Coronary artery (tissue), 2 donors: ENCODE results near the gene FAF2.

Source experiments
- DNase-seq: peaks from one replicate; pipeline ENCODE4 v3.0.0-alpha.2; 2017; ENCODE audit warnings: low spot score
- H3K27ac ChIP-seq, 2 donors: fragments of 200-600 bp; sonication (generic); one replicate each; pipeline ENCODE4 v1.5.1; 2016 to 2019
- H3K4me3 ChIP-seq: fragments of 200-600 bp; sonication (generic); 2 replicates; pipeline ENCODE4 v1.5.1; 2016; ENCODE audit warnings: mild to moderate bottlenecking, moderate library complexity
- TF ChIP-seq, protein P1 (sequence below): fragments of 200-600 bp; sonication (generic); IDR thresholded peaks from one replicate; pipeline ENCODE4 v1.5.1; 2019; ENCODE audit warnings: antibody characterized with exemption

Gene FAF2

DNA sequence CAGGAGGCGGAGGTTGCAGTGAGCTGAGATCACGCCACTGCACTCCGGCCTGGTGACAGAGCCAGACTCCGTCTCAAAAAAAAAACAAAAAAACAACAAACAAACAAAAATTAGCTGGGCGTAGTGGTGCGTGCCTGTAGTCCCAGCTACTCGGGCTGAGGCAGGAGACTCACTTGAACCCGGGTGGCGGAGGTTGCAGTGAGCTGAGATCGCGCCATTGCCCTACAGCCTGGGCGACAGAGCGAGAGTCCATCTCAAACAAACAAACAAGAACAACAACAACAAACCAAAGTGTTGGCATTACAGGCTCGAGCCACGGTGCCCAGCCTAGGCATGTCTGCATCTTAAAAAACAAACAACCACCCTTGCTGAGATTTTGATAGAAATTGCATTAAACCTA lies 76.8 kb downstream of the FAF2 start:
- DNase-seq, result no peak
- no peak overlapping the region for H3K27ac ChIP-seq
- no peak overlapping the region for H3K4me3 ChIP-seq
- TF ChIP-seq, protein P1, sequence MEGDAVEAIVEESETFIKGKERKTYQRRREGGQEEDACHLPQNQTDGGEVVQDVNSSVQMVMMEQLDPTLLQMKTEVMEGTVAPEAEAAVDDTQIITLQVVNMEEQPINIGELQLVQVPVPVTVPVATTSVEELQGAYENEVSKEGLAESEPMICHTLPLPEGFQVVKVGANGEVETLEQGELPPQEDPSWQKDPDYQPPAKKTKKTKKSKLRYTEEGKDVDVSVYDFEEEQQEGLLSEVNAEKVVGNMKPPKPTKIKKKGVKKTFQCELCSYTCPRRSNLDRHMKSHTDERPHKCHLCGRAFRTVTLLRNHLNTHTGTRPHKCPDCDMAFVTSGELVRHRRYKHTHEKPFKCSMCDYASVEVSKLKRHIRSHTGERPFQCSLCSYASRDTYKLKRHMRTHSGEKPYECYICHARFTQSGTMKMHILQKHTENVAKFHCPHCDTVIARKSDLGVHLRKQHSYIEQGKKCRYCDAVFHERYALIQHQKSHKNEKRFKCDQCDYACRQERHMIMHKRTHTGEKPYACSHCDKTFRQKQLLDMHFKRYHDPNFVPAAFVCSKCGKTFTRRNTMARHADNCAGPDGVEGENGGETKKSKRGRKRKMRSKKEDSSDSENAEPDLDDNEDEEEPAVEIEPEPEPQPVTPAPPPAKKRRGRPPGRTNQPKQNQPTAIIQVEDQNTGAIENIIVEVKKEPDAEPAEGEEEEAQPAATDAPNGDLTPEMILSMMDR, result no peak

DNA sequence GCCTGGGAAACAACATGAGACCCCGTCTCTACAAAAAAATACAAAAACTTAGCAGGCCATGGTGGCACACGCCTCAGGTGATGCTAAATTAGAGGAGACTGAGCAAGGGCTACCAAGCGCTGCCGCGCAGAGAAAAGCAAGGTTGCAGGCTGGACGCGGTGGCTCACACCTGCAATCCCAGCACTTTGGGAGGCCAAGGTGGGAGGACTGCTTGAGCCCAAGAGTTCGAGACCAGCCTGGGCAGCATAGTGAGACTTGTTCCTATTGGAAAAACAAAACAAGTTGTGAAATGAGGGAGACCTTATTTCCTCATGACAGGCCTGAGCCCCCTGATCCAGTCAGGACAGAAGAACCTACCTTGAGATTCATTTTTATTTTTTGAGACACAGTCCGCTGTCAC lies 77.5 kb downstream of the FAF2 start:
- DNase-seq, result no peak
- Histone ChIP-seq H3K4me3 (no peak overlapping the region), H3K27ac (no peak overlapping the region)
- TF ChIP-seq, protein P1, result no peak

DNA sequence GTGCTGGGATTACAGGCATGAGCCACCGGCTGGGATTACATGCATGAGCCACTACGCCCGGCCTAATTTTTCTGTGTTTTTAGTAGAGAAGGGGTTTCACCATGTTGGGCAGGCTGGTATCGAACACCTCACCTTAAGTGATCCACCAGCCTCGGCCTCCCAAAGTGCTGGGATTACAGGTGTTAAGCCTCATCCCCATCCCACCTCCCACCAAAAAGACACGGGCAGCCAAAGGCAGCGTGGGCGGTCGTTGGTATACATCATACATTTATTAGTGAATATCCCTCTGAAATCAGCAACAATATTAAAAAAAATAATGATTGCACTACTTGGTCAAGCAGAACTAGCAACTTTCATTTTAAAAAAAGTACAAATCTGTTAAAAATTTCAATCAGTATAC lies 78.3 kb downstream of the FAF2 start:
- TF ChIP-seq, protein P1, result no peak
- Histone ChIP-seq H3K27ac (no peak overlapping the region), H3K4me3 (no peak overlapping the region)
- no peak for DNase-seq

DNA sequence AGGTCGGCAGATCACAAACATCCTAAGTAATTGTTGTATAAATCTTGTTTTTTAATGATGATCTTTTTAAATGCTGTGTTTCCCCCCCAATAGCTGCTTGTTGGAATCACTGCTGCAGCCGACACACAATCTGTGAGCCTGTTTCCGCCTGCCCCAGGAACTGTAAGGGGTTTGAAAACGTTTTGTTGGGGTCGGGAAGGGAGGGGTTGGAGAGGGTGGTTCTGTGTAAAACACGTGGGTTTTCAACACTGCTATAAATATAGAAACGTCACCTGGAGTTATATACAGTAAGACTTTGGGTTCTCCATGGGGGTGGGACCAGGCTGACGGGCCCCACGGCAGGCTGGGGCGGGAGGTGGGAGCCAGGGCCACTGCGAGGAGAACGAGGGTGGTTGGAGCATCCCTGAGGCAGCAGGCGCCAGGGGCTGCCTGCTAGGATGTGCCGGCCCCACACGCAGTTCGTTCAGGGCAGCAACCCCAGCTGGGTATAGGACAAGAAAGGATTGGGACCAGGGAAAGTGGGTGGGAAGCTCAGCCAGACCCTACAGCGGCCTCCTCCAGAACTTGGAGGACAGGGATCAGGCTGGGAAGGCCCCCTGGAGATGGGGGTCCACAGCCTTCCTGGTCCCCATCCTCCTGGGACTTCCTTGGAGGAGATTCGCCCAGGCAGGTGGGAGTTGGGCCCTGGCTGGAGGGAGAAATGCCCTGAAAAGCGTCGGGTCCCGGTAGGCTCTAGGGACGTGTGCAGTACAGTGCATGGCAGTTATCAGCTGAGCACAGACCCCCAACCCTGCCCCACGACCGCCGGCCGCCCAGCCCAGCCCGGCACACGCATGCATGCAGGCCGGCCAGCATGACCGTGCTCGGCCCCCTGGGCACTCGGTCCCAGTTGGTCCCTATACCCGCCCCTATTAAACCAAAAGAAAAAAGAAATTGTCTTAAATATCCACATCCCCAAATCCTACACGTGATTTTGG lies 79.3 kb downstream of the FAF2 start:
- TF ChIP-seq, protein P1, result no peak
- H3K4me3 ChIP-seq, result no peak overlapping the region
- H3K27ac ChIP-seq, result no peak overlapping the region
- no peak for DNase-seq

DNA sequence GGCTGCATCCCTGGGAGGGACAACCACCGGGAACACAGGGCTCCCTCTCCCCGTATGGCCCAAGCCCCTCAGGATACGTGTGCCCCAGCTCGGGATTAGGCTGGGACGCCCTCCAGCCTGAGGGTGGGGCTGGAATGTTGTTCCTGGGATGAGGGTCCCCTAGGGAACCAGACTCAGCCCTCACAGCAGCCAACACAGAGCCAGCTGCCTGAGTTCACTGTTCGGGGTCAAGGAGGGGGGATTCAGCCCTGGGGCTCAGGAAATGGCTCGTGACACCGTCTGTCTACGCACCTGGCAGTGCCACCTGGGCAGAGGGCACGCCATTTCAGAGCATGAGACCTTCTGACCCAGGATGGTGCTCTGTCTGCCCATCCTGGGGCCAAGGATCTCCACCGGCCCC lies 80.1 kb downstream of the FAF2 start:
- no peak overlapping the region for H3K4me3 ChIP-seq
- DNase-seq, result no peak
- peak overlapping the region in 1 of 2 donors; percentile 22 for H3K27ac ChIP-seq
- TF ChIP-seq, protein P1, result no peak

DNA sequence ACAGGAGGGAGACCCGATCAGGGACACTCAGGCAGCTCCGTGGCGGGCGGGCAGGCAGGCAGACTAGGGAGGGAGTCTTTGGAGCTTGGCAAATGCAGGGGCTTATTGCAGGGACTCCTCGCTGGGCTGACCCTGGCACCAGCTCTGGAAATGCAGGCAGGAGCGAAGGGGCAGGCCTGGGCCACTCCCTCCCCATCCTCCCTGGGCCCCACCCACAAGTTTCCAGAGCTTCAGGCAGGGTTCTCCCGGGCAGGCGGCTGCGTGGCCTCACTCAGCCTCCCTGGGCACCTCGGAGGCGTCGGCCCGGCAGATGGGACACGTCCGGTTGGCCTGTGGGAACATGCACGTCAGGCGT lies 80.6 kb downstream of the FAF2 start:
- H3K27ac ChIP-seq, result peak overlapping the region in 1 of 2 donors; percentile 22
- no peak for DNase-seq
- TF ChIP-seq, protein P1, result no peak

DNA sequence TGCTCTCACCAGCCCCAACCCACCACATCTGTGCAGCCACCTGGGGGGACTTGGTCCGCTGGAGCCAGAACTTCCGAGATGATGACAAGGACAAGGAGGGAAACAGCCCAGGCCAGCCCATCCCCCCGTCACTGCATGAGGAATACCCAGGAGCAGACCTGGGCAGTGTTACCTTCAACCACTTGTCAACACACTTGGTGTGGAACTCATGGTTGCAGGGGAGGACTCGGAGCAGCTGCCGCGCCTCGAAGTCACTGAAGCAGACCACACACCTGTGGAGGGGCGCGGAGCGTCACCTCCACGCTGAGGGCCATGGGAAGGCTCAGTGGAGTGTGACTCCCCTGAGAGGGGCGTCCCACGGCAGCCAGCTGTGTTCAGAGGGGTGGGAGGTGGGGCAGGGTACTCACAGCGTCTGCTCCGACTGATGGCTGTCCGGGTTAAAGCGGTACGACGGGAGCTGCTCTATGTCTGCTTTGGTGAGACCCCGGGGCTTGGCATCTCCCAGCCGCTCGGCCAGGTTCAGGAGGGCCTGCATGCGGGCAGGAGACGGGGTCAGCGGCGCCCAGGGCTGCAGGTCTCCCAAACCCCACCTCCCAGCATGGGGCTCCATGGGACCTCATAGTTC lies 81.0 kb downstream of the FAF2 start:
- TF ChIP-seq, protein P1, result no peak
- no peak for DNase-seq
- no peak overlapping the region for H3K4me3 ChIP-seq
- no peak overlapping the region for H3K27ac ChIP-seq

More for the DNA sequence above, 80.6 kb downstream of the FAF2 start:
- H3K4me3 ChIP-seq, result no peak overlapping the region
